Subcutaneous adipose tissue (tissue), 4 donors: ENCODE measurements around the gene SEC14L5. TPM values are rescaled to one million over a fixed set of nuclear protein-coding genes. Genes with fewer than 3 reads are reported as not detected.

ENCODE experiments used
- total RNA-seq, 4 donors: library from RNA; depleted of rRNA; stranded (reverse); fragments of >200 nt; gene quantifications; one replicate each; pipeline ENCODE4 v1.1.0, GENCODE V29; 2016
- TF ChIP-seq, protein P1 (sequence below): fragments of 450-650 bp; IDR thresholded peaks from one replicate; pipeline ENCODE4 v1.5.1; 2016; ENCODE audit warnings: low read depth, mild to moderate bottlenecking, control low read depth, antibody characterized with exemption, moderate library complexity

SEC14L5 gene
- total RNA-seq, 4 donors from 2014 or later, result 0.33 to 0.68 (median 0.61) TPM

DNA sequence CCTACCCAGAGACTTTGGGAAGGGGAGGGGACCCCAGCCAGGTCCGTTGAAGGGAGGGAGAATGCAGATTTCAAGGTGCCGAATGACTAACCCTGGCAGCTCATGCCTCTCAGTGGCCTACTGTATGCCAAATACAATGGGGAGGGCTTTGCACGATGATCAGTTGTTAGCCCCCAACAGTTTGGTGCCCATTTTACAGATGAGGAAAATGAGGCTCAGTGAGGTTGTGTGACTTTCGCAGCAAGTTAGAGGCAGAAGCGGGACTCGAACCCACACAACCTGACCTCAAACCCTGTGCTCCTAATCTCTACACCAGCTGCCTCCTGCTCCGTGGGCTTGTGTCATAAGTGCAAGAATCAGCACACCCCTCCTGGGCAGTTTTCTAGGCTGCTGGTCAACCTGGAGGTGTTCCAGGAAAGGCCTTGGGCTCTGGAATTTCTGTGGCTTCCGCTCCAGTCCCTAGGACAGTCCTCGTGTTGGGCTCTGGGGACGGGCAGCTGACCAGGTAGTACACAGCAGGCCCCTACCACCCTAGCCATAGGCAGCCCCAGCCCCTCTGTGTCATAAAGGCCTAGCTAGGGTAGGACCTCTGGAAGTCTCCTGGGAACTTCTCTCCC, 87.5 kb downstream of the SEC14L5 start:
- TF ChIP-seq, protein P1, sequence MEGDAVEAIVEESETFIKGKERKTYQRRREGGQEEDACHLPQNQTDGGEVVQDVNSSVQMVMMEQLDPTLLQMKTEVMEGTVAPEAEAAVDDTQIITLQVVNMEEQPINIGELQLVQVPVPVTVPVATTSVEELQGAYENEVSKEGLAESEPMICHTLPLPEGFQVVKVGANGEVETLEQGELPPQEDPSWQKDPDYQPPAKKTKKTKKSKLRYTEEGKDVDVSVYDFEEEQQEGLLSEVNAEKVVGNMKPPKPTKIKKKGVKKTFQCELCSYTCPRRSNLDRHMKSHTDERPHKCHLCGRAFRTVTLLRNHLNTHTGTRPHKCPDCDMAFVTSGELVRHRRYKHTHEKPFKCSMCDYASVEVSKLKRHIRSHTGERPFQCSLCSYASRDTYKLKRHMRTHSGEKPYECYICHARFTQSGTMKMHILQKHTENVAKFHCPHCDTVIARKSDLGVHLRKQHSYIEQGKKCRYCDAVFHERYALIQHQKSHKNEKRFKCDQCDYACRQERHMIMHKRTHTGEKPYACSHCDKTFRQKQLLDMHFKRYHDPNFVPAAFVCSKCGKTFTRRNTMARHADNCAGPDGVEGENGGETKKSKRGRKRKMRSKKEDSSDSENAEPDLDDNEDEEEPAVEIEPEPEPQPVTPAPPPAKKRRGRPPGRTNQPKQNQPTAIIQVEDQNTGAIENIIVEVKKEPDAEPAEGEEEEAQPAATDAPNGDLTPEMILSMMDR, result no peak

DNA sequence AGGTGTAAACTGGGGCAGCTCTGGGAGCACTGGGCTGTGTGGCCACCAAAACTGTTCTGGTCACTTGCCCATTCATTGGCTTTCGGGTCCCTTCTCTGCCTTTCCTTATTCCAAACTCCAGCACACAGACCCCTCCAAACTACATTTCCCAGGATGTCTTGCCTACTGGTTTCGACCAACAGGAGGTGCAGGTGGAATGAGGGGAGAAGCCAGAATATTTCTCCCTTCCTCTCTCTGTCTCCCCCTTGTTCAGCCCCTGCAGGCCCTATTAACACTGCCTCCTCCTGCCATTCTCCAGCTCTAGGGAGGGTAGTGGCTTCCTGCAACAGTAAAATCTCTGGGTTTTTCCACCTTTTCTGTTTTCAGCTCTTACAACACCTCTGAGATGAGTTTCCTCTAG, 88.8 kb downstream of the SEC14L5 start:
- TF ChIP-seq, protein P1, result no peak

DNA sequence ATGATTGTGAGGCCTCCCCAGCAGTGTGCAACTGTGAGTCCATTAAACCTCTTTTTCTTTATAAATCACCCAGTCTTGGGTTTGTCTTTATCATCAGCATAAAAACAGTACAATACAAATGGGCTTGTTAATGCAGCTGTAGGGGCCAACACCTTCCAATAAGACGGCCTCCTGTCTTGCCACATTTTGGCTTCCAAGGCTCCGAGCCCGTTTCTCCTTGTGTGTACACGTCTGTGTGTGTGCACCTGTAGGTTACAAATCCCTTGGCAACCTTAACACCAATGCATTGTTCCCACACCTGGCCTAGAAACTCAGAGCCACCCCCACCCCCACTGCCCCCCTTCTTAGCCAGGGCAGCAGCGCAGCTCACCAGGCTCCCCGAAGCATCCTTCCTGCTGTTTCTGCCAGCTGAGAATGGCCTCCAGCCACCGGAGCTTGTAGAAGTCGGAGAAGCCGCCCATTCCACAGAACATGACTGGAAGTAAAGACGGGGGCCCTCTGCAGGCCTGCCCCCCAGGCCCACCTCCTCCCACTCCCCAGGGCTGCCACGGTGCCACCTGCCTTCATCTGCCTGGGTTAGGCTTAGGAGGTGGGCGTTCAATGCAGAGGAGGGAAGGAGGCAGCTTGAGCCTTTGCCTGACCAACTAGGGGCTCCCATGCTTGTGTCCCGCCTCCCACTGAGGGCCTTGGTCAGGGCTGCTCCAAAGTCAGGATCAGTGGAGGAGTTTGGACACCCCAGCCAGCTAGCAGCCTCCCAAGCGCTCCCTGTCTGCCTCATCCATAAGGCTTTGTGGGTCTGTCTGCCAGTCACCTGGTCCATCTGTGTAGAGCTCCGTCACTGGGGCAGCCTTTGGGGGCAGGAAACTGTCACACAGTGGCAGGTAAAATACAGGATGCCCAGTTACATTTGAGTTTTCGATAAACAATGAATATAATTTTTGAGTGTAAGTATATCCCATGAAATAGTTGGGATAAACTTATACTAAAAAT, 97.0 kb downstream of the SEC14L5 start:
- TF ChIP-seq, protein P1, result no peak

DNA sequence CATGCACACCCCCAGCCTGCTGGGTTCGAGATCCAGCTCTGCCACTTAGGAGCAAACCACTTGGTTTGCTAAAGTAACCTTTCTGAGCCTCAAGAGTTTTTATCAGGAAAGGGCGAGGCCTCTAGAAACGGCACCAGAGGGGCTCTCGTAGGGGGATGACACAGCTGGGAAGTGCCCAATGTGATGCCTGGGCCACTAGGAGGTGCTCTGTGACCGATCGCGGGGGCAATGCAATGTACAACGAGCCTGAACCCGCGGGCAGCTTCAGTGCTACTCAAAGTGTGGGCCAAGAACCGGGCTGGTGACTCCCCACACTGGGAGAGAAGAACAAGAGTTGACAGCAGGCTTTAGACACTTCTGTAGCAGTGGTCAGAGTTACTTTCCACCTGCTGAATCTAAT, 98.2 kb downstream of the SEC14L5 start:
- TF ChIP-seq, protein P1, result no peak

DNA sequence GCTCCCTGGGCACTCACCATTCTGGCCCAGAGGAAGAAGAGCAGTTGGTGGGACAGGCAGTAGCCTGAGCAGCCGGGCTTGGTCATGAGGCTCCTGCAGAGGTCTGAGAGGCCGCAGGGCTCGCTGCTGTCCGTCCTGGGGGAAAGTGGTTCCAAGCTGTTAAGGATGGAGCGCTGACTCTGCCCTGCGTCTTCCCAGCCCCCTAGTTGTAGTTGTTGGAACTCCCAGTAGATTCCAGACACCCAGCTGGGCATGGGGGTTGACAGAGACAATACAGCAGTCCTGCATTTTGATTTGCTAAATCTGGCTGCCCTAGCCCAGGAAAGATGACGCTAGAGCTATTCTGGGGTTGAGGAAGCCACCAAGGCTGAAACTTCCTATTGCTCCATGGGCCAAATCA, 100.3 kb downstream of the SEC14L5 start:
- TF ChIP-seq, protein P1, result no peak

DNA sequence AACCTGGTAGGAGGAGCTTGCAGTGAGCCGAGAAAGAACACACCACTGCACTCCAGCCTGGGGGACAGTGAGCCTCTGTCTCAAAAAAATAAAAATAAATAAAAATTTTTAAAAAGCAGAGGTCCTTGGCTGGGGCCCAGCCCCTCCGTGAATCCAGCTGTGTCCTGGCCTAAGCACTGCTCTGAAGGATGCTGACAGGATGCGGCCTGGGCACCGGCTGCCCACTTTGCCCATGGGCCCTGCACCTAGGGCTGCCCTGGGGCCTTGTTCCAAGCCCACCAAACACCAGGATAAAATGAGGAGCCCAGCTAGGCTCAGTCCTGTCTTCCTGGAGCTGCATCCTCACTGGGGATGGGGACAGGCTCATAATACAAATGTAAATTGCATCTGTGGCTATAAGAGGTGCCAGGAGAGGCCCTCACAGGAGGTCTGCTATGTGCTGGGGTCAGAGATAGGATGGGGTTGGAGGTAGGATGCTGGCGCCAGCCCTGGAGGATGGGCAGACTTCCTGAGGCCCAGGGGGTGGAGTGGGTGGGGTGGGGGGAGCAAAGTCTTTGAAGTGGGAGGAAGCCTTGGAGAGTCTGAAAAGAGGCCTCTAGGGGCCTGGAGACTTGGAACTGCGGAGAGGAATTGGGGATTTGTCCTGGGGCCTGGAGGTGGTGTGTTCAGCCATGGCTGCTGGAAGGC, 101.4 kb downstream of the SEC14L5 start:
- TF ChIP-seq, protein P1, result no peak

DNA sequence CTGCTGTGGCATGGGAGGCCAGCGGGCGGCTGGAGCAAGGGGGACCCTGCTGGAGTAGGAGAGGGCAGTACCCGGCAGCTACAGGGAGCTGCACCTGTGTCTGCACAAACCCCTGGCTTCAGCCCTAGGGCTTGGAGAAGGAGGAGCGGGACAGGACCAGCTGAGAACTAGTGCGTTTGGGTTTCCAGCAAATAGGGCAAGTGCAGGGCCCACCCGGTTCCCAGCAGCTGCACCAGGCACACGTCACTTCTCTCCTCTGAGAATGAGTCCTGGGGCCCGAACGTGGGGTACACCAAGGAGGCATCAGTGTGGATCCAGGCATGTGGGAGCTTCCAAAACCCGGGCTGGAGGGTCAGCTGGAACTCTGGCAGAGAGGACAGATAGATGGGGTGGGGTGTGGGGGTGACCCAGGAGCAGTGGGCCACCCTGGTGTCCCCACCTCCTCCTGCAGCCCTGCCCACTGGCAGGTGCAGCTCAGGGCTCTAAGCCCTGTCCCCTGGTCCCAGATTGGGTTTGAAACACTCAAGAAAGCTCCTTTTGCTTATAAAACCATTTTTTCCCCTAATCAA, 102.0 kb downstream of the SEC14L5 start:
- TF ChIP-seq, protein P1, result no peak
